Stimulated activated naive CD8-positive, alpha-beta T cell treated with anti-CD3 and anti-CD28 coated beads, Interleukin-15, amount 100 ng/mL, for 72 hours (primary cell): ENCODE measurements around the gene CCL26.
A peak's percentile ranks its signal among the peaks of the same experiment; 100 is the strongest.

ENCODE experiments used
- ATAC-seq: fragments of 150-1000 bp; cut with Tn5 transposase; 2 replicates; pipeline ENCODE4 v1.10.0; 2021; ENCODE audit warnings: mild to moderate bottlenecking, moderate library complexity
- DNase-seq, 2 donors: peaks; one replicate each; pipeline ENCODE4 v3.0.0; 2021 to 2022
- H3K27ac Mint-ChIP-seq, 2 donors: one replicate each; pipeline ENCODE4 v1.8.0; 2022; ENCODE audit warnings: mild to moderate bottlenecking in 2 of 2, mixed read lengths in 2 of 2, moderate library complexity in 2 of 2
- H3K27me3 Mint-ChIP-seq: one replicate; pipeline ENCODE4 v1.8.0; 2022; ENCODE audit warnings: mixed read lengths
- H3K4me1 Mint-ChIP-seq: one replicate; pipeline ENCODE4 v1.8.0; 2022; ENCODE audit warnings: mild to moderate bottlenecking, mixed read lengths
- H3K4me3 Mint-ChIP-seq, 2 donors: one replicate each; pipeline ENCODE4 v1.8.0; 2022; ENCODE audit warnings: mild to moderate bottlenecking in 2 of 2, mixed read lengths in 2 of 2, moderate library complexity in 1 of 2
- H3K9me3 Mint-ChIP-seq, 2 donors: one replicate each; pipeline ENCODE4 v1.8.0; 2022; ENCODE audit warnings: mixed read lengths in 2 of 2

Gene CCL26

DNA sequence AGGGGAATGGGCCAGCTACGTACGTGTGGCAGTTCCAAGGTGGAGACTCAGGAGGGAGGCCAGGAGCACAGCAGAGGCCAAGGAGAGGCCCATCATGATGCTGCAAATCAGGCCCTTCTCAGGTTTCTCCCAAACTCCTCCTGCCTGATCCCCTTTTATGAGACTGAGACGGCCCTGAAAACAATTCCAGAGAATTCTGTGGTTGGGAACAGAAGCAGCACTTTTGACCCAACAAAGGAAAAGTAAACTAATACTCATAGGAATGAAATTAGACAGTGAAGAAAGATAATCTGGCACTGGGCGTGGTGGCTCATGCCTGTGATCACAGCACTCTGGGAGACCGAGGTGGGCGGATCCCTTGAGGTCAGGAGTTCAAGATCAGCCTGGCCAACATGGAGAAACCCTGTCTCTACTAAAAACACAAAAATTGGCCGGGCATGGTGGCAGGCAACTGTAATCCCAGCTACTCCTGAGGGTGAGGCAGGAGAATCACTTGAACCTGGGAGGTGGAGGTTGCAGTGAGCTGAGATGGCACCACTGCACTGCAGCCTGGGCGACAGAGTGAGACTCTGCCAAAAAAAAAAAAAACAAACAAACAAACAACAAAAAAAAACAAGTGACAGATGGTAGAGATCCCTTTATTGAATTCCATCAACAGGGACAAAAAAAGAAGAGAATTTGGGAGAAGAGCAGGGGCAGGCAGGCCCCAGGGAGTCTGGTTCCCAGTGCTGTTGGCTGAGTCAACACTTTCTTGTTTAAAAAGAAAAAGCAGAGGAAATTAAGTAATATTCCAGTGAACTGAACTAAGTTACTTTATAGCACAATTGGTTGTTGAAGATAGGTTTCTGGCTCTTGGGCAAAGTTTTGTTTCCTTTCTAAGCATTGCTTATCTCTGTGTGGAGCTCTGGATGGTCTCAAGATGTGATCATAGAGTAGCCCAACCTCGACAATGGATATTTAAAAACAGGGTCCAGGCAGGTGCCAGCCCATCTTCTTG lies at the start of gene CCL26:
Gene CCL26, minus strand, starts transcription at position 131 of the 997 bp plus-strand sequence. Its CDS starts 35 bp downstream, at position 96.
- Mint-ChIP-seq H3K4me3 (no peak within 1 kb of the TSS), H3K27ac (no peak within 1 kb of the TSS), H3K9me3 (no peaks in the 10 kb centered on the region), H3K27me3 (no peaks in the 10 kb centered on the region), H3K4me1 (peaks cover 22% of the 10 kb centered on the region)
- no peak for DNase-seq
- ATAC-seq, result no peak

DNA sequence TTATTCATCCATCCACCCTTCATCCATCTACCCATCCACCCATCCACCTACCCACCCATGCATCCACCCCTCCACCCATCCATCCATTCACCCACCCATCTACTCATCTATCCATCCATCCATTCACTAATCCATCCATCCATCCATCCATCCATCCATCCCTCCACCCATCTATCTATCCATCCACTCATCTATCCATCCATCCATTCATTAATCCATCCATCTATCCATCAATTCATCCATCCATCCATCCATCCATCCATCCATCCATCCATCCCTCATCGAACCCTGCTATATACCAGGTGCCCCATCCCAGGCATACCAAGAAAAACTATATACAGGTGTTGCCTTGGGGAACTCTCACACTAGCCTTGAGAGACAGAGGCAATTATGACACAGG lies 48.7 kb upstream of the CCL26 start:
- Mint-ChIP-seq H3K27ac (no peak overlapping the region), H3K4me3 (no peak overlapping the region), H3K27me3 (no peaks in the 10 kb centered on the region), H3K9me3 (peaks cover 0 to 10% of the 10 kb centered on the region in 2 donors), H3K4me1 (no peaks in the 10 kb centered on the region)
- DNase-seq (no peak), ATAC-seq (no peak)

DNA sequence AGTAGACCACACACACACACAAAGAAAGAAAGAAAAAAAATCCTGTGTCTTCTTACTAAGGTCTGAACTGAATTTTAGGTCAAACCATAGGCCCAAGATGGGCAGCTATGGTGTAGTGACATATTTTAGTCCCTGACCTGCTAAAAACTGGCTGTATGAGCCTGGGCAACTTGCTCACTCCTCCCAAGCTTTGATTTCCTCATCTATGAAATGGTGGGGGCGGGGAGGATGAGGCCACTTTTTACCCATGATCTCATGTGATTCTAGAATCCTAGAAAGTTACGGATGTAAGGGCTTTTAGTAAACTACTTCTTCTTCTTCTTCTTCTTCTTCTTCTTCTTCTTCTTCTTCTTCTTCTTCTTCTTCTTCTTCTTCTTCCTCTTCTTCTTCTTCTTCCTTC lies 47.7 kb upstream of the CCL26 start:
- Mint-ChIP-seq H3K27me3 (no peaks in the 10 kb centered on the region), H3K4me3 (no peak overlapping the region), H3K4me1 (no peaks in the 10 kb centered on the region), H3K27ac (peak overlapping the region in 1 of 2 donors; percentile 48), H3K9me3 (peaks cover 0 to 10% of the 10 kb centered on the region in 2 donors)
- DNase-seq (no peak), ATAC-seq (no peak)

DNA sequence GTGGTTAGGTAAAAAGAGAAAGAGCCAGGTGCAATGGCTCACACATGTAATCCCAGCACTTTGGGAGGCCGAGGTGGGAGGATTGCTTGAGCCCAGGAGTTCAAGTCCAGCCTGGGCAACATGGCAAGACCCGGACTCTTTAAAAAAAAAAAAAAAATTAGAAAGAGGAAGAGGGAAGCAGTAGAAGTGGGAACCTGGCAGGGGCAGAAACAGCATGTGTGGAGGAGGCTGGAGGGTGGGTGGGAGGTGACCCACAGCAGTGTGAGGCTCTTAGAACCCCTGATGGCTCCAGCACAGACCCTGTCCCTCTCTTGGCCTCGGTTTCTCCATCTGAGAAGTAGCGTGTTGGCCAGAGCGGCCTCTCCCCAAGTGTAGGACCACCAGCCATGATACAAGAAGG lies 46.5 kb upstream of the CCL26 start:
- ATAC-seq (no peak), DNase-seq (no peak)
- H3K4me3 Mint-ChIP-seq, result no peak overlapping the region
- no peaks in the 10 kb centered on the region for H3K4me1 Mint-ChIP-seq
- H3K27me3 Mint-ChIP-seq, result peaks cover 9% of the 10 kb centered on the region
- H3K27ac Mint-ChIP-seq, result no peak overlapping the region
- peaks cover 0 to 10% of the 10 kb centered on the region in 2 donors for H3K9me3 Mint-ChIP-seq

DNA sequence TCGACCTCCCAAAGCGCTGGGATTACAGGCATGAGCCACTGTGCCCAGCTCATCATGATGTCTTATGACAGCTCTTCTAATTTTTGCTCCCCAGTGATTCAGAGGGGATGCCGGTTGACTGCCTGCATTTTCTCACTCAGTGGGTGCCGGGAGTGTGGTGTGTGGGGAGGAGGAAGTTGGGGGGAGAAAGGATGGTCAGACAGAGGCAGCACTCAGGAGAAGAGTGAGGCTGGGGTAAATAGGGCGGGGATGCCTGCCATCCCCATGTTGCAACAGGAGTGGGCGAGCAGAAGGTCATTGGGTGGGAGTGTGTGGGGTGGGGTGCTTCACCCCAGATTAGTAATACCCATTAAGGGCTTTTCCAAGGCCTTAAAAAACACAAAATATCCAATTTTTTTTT lies 45.1 kb upstream of the CCL26 start:
- Mint-ChIP-seq H3K27me3 (peaks cover 9% of the 10 kb centered on the region), H3K9me3 (peaks cover 0 to 10% of the 10 kb centered on the region in 2 donors), H3K4me1 (no peaks in the 10 kb centered on the region), H3K4me3 (no peak overlapping the region), H3K27ac (peak overlapping the region in 1 of 2 donors; percentile 28)
- no peak for DNase-seq
- ATAC-seq, result no peak

DNA sequence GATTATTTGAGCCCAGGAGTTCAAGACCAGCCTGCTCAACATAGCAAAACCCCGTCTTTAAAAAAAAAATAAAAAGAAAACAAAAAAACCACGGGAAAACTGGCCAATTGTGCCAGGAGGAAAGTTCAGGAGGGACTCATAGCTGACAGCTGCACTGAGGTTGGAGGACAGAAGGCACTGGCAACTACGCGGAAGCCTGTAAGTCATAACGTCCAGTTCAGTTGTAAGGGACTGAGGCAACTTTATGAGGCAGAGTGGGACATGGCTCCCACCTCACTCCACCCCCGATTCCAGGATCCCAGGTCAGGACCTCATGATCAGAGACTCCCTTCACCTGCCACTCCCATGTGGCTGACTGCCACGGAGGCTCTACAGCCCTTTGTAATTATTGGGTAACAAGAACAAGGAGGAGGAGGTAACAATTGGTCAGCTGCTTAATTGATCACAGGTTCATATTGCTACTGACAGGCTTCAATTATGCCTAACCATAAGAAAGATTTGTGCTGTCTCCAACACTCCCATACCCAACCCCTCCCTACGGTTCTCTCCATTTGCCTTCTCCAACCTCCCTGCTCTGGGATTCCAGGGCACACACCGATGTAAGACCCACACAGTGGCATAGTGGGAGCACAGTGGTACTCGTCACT lies 43.5 kb upstream of the CCL26 start:
- Mint-ChIP-seq H3K4me1 (no peaks in the 10 kb centered on the region), H3K27me3 (peaks cover 9% of the 10 kb centered on the region), H3K27ac (no peak overlapping the region), H3K4me3 (no peak overlapping the region), H3K9me3 (peaks cover 0 to 6% of the 10 kb centered on the region in 2 donors)
- ATAC-seq (no peak), DNase-seq (no peak)

GRCh38 chr7:75814407-75814947 lies 42.5 kb upstream of the CCL26 start:
- ATAC-seq (no peak), DNase-seq (no peak)
- H3K4me3 Mint-ChIP-seq, result no peak overlapping the region

GRCh38 chr7:75813781-75814236 lies 41.8 kb upstream of the CCL26 start, which contains the start of gene CCL24:
TSS of gene CCL24 (minus strand) at chr7:75813806. CDS start at chr7:75813715, 91 bp downstream.
- Mint-ChIP-seq H3K4me1 (no peaks in the 10 kb centered on the region), H3K27ac (no peak within 1 kb of the TSS), H3K4me3 (no peak within 1 kb of the TSS), H3K9me3 (no peaks in the 10 kb centered on the region), H3K27me3 (peaks cover 9% of the 10 kb centered on the region)
- DNase-seq (no peak), ATAC-seq (no peak)

More at GRCh38 chr7:75814407-75814947, 42.5 kb upstream of the CCL26 start:
- peaks cover 9% of the 10 kb centered on the region for H3K27me3 Mint-ChIP-seq
- no peaks in the 10 kb centered on the region for H3K9me3 Mint-ChIP-seq
- H3K27ac Mint-ChIP-seq, result no peak overlapping the region
- no peaks in the 10 kb centered on the region for H3K4me1 Mint-ChIP-seq

DNA sequence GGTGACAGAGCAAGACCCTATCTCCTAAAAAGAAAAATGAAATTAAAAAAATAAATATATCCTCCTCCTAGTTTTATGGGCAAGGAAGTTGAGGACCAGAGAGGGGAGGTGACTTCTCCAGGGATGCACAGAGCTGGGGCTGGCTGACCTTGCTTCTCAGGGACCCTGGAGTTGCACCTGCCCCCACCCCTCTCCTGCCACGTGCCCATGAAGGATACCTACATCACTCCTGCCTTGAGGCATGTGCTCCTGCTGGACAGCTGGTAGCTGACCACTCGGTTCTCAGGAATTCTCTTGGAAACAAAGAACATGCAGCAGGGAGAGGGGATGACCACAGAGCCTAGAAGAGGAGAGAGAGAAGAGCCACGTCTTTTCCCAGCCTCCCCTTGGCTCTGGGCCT lies 41.1 kb upstream of the CCL26 start:
- Mint-ChIP-seq H3K4me3 (no peak overlapping the region), H3K9me3 (no peaks in the 10 kb centered on the region), H3K4me1 (no peaks in the 10 kb centered on the region), H3K27me3 (peaks cover 9% of the 10 kb centered on the region), H3K27ac (no peak overlapping the region)
- DNase-seq, result no peak
- no peak for ATAC-seq

- H3K27me3 Mint-ChIP-seq, result peaks cover 9% of the 10 kb centered on the region
- ATAC-seq, result no peak
- H3K9me3 Mint-ChIP-seq, result peaks cover 4 to 6% of the 10 kb centered on the region in 2 donors
- no peak overlapping the region for H3K4me3 Mint-ChIP-seq
- H3K4me1 Mint-ChIP-seq, result no peaks in the 10 kb centered on the region
- H3K27ac Mint-ChIP-seq, result peak overlapping the region in 1 of 2 donors; percentile 48
- no peak for DNase-seq
These were observed 40.1 kb upstream of the CCL26 start for GRCh38 chr7:75811894-75812678.

DNA sequence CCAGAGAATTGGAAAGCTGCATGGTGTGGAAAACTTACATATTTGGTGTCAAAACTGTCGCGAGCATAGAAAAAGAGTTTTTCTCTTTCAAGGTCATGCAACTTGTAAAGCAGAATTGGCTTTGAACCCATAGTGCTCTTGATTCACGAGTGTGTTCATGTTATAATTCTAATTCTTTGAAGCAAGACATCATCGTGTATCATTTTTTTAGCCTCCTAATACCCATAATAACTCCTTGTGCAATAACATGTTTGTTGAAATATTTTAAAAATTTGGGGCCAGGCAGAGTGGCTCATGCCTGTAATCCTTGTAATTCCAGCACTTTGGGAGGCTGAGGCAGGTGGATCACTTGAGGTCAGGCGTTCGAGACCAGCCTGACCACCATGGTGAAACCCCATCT lies 37.4 kb upstream of the CCL26 start:
- Mint-ChIP-seq H3K27ac (no peak overlapping the region), H3K4me3 (no peak overlapping the region), H3K4me1 (no peaks in the 10 kb centered on the region), H3K27me3 (peaks cover 8% of the 10 kb centered on the region), H3K9me3 (peaks cover 4 to 16% of the 10 kb centered on the region in 2 donors)
- no peak for ATAC-seq
- DNase-seq, result no peak

- no peaks in the 10 kb centered on the region for H3K4me1 Mint-ChIP-seq
- DNase-seq, result no peak
- no peak overlapping the region for H3K4me3 Mint-ChIP-seq
- peaks cover 4 to 16% of the 10 kb centered on the region in 2 donors for H3K9me3 Mint-ChIP-seq
- no peak for ATAC-seq
- no peak overlapping the region for H3K27ac Mint-ChIP-seq
- H3K27me3 Mint-ChIP-seq, result peaks cover 7% of the 10 kb centered on the region
These were observed 36.1 kb upstream of the CCL26 start for GRCh38 chr7:75808106-75808505.

DNA sequence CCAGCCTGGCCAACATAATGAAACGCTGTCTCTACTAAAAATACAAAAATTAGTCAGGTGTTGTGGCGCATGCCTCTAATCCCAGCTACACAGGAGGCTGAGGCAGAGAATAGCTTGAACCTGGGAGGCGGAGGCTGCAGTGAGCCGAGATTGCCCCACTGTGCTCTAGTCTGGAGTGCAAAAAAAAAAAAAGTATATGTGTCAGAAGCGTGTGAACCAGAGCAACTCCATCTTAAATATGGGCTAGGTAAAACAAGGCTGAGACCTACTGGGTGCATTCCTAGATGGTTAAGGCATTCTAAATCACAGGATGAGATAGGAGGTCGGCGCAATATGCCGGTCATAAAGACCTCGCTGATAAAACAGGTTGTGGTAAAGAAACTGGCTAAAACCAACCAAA lies 35.4 kb upstream of the CCL26 start:
- DNase-seq (no peak), ATAC-seq (no peak)
- Mint-ChIP-seq H3K9me3 (peaks cover 4 to 16% of the 10 kb centered on the region in 2 donors), H3K4me3 (no peak overlapping the region), H3K27me3 (peaks cover 8% of the 10 kb centered on the region), H3K4me1 (no peaks in the 10 kb centered on the region), H3K27ac (no peak overlapping the region)

DNA sequence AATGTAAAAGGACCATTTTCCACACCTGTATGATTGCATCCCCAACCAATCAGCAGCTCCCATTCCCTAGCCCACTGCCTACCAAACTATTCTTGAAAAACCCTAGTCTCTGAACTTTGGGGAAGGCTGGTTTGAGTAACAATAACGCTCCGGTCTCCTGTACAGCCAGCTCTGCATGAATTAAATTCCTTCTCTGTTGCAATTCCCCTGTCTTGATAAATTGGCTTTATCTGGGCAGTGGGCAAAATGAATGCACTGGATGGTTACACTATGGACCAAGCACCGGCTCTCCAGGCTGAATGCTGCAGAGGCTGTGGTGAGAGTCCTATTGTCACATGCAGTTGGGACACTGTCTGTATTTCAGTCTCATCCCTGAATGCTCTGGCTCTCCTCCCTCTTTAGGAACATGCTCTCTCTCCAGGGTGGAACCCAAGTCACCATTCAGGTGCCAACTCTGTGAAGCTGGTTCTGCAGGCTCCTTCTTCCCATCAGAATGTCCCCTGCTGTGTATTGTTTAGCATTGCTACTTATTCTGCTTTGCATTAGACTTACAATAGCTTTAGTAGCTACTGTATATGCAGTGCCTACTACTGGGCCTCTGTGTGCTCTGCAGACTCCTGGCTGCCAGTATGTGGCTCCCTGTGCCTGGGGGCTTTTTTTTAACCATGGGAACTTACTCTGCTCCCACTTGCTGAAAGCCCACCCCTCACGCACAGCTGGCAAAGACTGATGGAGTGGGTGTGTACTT lies 34.7 kb upstream of the CCL26 start:
- DNase-seq (no peak), ATAC-seq (no peak)
- Mint-ChIP-seq H3K27ac (no peak overlapping the region), H3K4me1 (no peaks in the 10 kb centered on the region), H3K4me3 (no peak overlapping the region), H3K27me3 (peaks cover 8% of the 10 kb centered on the region), H3K9me3 (peaks cover 4 to 16% of the 10 kb centered on the region in 2 donors)
